DMS53 treated with DMSO at 0.1 percent for 48 hours (cell line): Measurements from ENCODE around the gene NDUFAF5.
"Not testable (repeated sequence)": the region's sequence is repeated elsewhere in the genome, so short reads cannot be mapped to it uniquely, and the experiment has no call there.

Source experiments
- DNase-seq: peaks from one replicate; lab custom pipeline; 2025; ENCODE audit not compliant: unreplicated experiment; lab: John Stamatoyannopoulos, UW

NDUFAF5 gene

GRCh38 chr20:13784893-13785715, at the start of gene NDUFAF5, which contains the start of gene ESF1:
Gene NDUFAF5 (plus strand): TSS chr20:13785028. CDS start chr20:13785069, 41 bp downstream.
Gene ESF1 (minus strand): TSS chr20:13784919. CDS start chr20:13783140, 1,779 bp downstream.
- DNase-seq = peak; percentile 89

- DNase-seq = no peak
These were observed 49.0 kb upstream of the NDUFAF5 start for GRCh38 chr20:13735826-13736225.

- DNase-seq = no peak
These were observed 48.2 kb upstream of the NDUFAF5 start for GRCh38 chr20:13736436-13737191.

GRCh38 chr20:13738187-13738586, 46.6 kb upstream of the NDUFAF5 start:
- DNase-seq = not testable (repeated sequence)

GRCh38 chr20:13739731-13740649, 44.8 kb upstream of the NDUFAF5 start:
- no peak for DNase-seq

- DNase-seq = no peak
These were observed 42.9 kb upstream of the NDUFAF5 start for GRCh38 chr20:13741879-13742278.

- DNase-seq = no peak
These were observed 40.5 kb upstream of the NDUFAF5 start for GRCh38 chr20:13744352-13744751.

- DNase-seq = no peak
These were observed 39.0 kb upstream of the NDUFAF5 start for GRCh38 chr20:13745784-13746183.

- DNase-seq = no peak
These were observed 35.0 kb upstream of the NDUFAF5 start for GRCh38 chr20:13749811-13750210.

- no peak for DNase-seq
These were observed 31.3 kb upstream of the NDUFAF5 start for GRCh38 chr20:13753436-13754036.

GRCh38 chr20:13755809-13756208, 29.0 kb upstream of the NDUFAF5 start:
- DNase-seq = no peak

GRCh38 chr20:13756551-13756950, 28.3 kb upstream of the NDUFAF5 start:
- no peak for DNase-seq

GRCh38 chr20:13758884-13759283, 25.9 kb upstream of the NDUFAF5 start:
- no peak for DNase-seq

GRCh38 chr20:13760451-13760946, 24.3 kb upstream of the NDUFAF5 start:
- not testable (repeated sequence) for DNase-seq

- no peak for DNase-seq
These were observed 19.5 kb upstream of the NDUFAF5 start for GRCh38 chr20:13765299-13765698.

- DNase-seq = no peak
These were observed 18.9 kb upstream of the NDUFAF5 start for GRCh38 chr20:13765868-13766416.

- DNase-seq = no peak
These were observed 14.7 kb upstream of the NDUFAF5 start for GRCh38 chr20:13770141-13770540.

- DNase-seq = peak; percentile 39
These were observed 12.9 kb upstream of the NDUFAF5 start for GRCh38 chr20:13771853-13772453.

- no peak for DNase-seq
These were observed 12.3 kb upstream of the NDUFAF5 start for GRCh38 chr20:13772529-13772928.

- no peak for DNase-seq
These were observed 9.0 kb upstream of the NDUFAF5 start for GRCh38 chr20:13775867-13776266.
